Measurements from ENCODE around the gene YIPF3.

Gene YIPF3

DNA sequence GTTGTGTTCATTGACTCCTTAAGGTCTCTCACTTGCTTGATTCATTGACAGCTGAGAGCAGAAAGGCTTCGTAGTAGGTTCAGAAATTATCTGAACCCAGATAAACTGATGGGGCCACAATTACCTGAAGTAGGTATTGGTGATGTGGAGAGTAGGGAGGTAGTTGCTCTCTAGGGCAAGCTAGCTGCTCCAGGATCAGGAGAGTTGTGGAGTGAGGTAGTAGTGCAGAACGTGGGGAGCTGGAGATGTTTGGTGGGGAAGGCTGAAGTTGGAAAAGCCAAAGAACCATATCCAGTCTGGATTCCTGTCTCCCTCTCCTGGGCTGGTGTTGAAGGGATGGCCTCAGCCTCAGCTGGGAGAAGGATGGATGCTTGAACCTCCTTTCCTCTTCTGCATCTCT is 23.5 kb downstream of the YIPF3 start:
- Histone ChIP-seq H3K27ac (ENCODE audit: insufficient read depth, low read depth, low read length, poor library complexity, severe bottlenecking) (no peak overlapping the region), H3K4me1 (ENCODE audit: control insufficient read depth, insufficient read depth, low read length) (peaks cover 31% of the 10 kb centered on the region), H3K4me3 (ENCODE audit: insufficient read depth, low read depth, low read length) (no peak overlapping the region), H3K36me3 (ENCODE audit: control insufficient read depth, insufficient read depth, low read length) (peaks cover 2% of the 10 kb centered on the region), H3K27me3 (ENCODE audit: control insufficient read depth, insufficient read depth, low read length, poor library complexity, severe bottlenecking) (no peaks in the 10 kb centered on the region), H3K9me3 (ENCODE audit: control insufficient read depth, low read length) (no peaks in the 10 kb centered on the region)
- WGBS, 2 experiments: 81 to 91% methylated on average over 2 of the region's 2 CpGs

DNA sequence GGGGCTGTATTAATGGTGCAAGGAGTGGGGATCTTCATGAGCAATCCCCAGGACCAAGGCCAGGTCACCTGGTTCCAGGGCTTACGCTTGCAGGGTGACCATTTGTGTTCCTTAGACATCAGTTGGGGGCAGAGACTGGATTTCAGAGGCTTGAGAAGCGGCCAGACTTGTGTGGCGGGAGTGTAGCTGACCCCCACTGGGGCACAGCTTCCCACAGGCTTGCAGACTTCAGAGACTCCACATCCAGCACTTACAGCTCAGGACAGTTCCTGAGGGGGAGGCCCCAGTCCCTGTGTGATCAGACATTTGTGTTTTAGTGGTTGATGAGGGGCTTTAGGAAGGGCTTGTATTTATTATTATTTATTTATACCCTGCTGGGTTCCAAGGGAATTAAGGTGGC is 24.1 kb downstream of the YIPF3 start:
- Histone ChIP-seq H3K9me3 (ENCODE audit: control insufficient read depth, low read length) (no peaks in the 10 kb centered on the region), H3K36me3 (ENCODE audit: control insufficient read depth, insufficient read depth, low read length) (no peaks in the 10 kb centered on the region), H3K27ac (ENCODE audit: insufficient read depth, low read depth, low read length, poor library complexity, severe bottlenecking) (no peak overlapping the region), H3K4me1 (ENCODE audit: control insufficient read depth, insufficient read depth, low read length) (peaks cover 31% of the 10 kb centered on the region), H3K27me3 (ENCODE audit: control insufficient read depth, insufficient read depth, low read length, poor library complexity, severe bottlenecking) (no peaks in the 10 kb centered on the region), H3K4me3 (ENCODE audit: insufficient read depth, low read depth, low read length) (no peak overlapping the region)
- 79 to 80% methylated on average over 3 of the region's 3 CpGs for WGBS, 2 experiments

DNA sequence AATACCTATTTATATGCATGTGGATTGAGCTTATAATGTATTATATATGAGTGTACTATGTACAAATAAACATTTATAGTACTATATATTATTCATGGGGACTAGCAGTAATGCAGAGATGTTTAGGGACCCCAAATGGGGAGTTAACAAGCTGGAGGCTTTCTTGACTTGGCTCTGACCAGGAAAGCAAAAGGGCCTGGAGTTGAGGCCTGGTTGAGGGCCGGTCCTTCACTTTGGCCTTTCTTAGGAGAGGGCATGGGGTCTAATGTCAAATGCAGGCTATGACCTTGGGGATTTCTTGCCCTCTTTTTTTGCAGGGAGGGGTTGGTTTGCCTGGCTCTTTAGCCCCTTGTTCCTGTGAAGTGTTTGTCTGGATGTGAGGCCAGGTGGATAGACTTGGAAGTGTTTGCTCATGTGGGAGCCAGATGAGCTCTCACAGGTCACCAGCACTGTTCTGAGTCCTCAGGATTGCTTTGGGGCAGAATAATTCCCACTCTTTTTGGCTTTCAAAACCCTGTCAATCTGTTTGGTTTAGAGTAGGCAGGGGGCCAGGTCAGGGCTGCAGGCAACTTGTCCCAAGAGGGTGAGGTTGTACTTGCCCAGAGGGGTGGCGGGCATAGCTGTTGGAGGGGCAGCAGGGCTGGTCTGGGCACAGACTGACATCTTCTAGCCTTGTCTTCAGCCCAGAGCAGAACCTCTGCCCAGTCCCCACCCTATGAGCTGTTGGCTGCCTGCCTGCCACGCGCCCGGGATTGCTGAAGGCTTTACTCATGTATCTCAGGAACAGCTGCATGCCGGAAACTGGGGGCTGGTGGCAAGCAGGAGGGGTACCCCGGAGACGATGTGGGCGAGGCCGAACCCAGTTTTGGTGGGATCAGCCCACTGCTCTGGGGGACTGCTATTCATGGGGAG is 24.7 kb downstream of the YIPF3 start:
- no peak overlapping the region for H3K4me3 ChIP-seq (ENCODE audit: insufficient read depth, low read depth, low read length)
- H3K27me3 ChIP-seq (ENCODE audit: control insufficient read depth, insufficient read depth, low read length, poor library complexity, severe bottlenecking): no peaks in the 10 kb centered on the region
- H3K4me1 ChIP-seq (ENCODE audit: control insufficient read depth, insufficient read depth, low read length): peaks cover 31% of the 10 kb centered on the region
- H3K27ac ChIP-seq (ENCODE audit: insufficient read depth, low read depth, low read length, poor library complexity, severe bottlenecking): no peak overlapping the region
- H3K36me3 ChIP-seq (ENCODE audit: control insufficient read depth, insufficient read depth, low read length): no peaks in the 10 kb centered on the region
- WGBS, 2 experiments: 92 to 94% methylated on average over 10 of the region's 10 CpGs
- H3K9me3 ChIP-seq (ENCODE audit: control insufficient read depth, low read length): no peaks in the 10 kb centered on the region

DNA sequence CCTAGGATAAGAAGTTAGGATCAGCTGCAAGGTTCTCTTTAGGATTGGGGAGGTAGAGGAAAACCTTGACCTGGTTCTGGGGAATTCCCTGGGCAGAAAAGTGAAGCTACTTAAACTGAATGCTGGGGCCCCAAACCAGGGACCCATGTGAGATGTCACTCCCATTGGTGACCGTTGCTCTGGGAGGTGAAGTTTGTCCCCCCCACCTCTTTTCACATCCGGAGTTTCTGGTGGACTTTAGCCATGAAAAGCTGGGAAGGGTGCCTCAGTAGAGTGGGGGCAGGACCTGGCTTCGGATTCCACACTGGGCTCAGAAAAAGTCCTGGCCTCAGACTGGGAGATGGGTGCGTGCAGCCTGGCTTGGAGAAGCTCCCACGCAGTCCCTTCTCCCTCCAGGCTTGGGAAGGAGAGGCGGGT is 26.2 kb downstream of the YIPF3 start:
- Histone ChIP-seq H3K9me3 (ENCODE audit: control insufficient read depth, low read length) (no peaks in the 10 kb centered on the region), H3K27me3 (ENCODE audit: control insufficient read depth, insufficient read depth, low read length, poor library complexity, severe bottlenecking) (no peaks in the 10 kb centered on the region), H3K27ac (ENCODE audit: insufficient read depth, low read depth, low read length, poor library complexity, severe bottlenecking) (no peak overlapping the region), H3K4me1 (ENCODE audit: control insufficient read depth, insufficient read depth, low read length) (peaks cover 23% of the 10 kb centered on the region), H3K36me3 (ENCODE audit: control insufficient read depth, insufficient read depth, low read length) (no peaks in the 10 kb centered on the region), H3K4me3 (ENCODE audit: insufficient read depth, low read depth, low read length) (no peak overlapping the region)
- 96 to 97% methylated on average over 6 of the region's 6 CpGs for WGBS, 2 experiments

DNA sequence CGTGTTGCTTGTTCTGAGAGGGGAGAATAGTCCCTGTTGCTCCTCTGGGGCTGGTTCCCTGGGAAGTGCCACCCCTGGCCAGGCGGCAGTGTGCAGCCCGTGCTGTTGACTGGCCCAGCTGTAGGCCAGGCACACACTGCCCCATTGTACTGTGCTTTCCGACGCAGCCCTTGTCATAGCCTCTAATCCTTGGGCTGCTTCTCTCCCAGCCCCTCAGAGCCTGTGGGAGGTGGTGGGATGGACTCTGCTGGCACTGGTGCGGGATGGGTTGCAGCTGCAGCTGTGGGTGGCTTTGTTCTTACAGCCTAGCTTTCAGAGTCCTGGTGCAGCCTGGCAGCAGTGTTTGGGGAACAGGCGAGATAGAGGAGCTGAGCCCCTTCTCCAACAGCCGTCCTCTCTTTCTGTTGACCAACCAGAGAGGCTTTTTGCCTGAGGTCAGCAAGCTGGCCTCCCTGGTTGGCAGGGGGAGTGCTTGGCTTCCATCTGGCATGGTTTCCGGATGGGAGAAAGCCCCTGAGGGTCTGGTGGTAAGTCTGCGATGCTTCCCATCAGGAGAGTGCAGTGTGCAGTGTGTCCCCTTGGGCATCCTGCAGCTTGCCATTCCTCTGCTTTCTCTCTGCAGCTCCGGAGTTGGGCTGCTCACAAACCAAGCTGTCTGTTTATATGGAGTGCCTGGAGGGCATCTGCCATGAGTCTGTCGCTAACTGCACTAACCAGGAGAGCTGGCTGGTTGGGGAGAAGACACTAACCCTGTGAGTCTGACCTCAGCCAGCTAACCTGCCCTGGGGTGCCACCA is 27.3 kb downstream of the YIPF3 start:
- no peaks in the 10 kb centered on the region for H3K9me3 ChIP-seq (ENCODE audit: control insufficient read depth, low read length)
- 82 to 84% methylated on average over 12 of the region's 12 CpGs for WGBS, 2 experiments
- peak overlapping the region; percentile 68 for H3K27ac ChIP-seq (ENCODE audit: insufficient read depth, low read depth, low read length, poor library complexity, severe bottlenecking)
- no peaks in the 10 kb centered on the region for H3K27me3 ChIP-seq (ENCODE audit: control insufficient read depth, insufficient read depth, low read length, poor library complexity, severe bottlenecking)
- no peaks in the 10 kb centered on the region for H3K36me3 ChIP-seq (ENCODE audit: control insufficient read depth, insufficient read depth, low read length)
- no peak overlapping the region for H3K4me3 ChIP-seq (ENCODE audit: insufficient read depth, low read depth, low read length)
- H3K4me1 ChIP-seq (ENCODE audit: control insufficient read depth, insufficient read depth, low read length): peaks cover 20% of the 10 kb centered on the region

DNA sequence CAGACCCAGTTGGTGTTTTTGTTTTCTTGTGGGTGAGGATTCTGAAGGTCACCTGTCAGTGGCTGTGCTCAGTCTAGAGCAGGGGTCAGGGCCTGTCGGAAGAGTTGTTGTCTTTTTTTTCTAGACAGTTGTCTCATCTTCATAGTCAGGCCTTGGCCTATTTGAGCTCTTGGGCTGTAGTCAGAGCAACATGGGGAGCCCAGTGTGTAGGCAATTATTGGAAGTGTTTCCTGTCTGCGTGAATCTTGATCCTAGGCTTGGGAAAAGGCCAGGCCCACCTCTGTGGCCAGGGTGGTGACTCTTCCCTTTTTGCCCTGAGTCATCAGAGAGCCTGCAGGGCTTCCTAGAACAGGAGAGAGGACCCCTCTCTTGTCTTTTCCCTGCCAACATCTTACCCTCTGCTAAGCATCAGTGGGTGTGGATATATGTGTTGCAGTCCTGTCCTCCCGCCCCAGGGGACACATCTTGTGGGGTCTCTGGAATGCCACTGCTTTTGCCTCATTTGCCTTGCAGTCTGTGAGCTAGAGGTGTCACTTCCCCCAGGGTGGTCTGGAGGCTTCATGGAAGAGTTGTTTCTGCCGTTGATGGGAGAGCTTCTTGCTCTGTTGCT is 28.0 kb downstream of the YIPF3 start:
- peak overlapping the region; percentile 68 for H3K27ac ChIP-seq (ENCODE audit: insufficient read depth, low read depth, low read length, poor library complexity, severe bottlenecking)
- no peak overlapping the region for H3K4me3 ChIP-seq (ENCODE audit: insufficient read depth, low read depth, low read length)
- H3K9me3 ChIP-seq (ENCODE audit: control insufficient read depth, low read length): no peaks in the 10 kb centered on the region
- whole genome bisulfite sequencing, 2 experiments: 88 to 93% methylated on average over 4 of the region's 4 CpGs
- H3K36me3 ChIP-seq (ENCODE audit: control insufficient read depth, insufficient read depth, low read length): no peaks in the 10 kb centered on the region
- peaks cover 20% of the 10 kb centered on the region for H3K4me1 ChIP-seq (ENCODE audit: control insufficient read depth, insufficient read depth, low read length)
- H3K27me3 ChIP-seq (ENCODE audit: control insufficient read depth, insufficient read depth, low read length, poor library complexity, severe bottlenecking): no peaks in the 10 kb centered on the region

DNA sequence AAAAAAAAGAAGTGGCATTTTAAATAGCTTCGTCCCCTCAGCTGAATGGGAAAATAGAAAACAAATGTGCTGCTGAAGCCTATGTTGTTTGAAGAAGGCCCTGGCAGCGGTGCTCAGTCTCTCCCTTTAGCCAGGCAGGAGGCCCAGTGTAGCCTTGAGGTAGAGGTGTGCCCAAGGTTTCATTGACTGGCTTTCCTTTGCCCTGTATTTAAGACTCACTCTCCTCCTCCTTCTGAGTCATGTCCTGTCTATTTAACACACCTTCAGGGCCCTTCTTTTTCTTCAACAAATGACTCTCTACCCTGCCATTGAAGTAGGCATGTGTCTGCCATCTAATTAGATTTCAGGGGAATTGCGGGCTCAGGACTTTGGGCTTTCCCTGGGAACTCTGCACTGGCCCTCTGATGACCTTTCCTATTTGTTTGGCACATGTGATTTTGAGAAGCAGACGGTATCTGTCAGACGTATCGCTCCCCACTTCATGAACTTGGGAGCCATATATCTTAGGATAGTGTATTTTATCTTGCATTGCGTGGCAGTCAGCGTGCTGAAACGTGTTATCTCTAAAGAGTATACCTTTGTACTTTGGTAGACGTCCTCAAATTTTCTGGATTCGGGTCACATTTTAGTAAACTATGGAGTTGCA is 35.0 kb downstream of the YIPF3 start:
- Histone ChIP-seq H3K36me3 (ENCODE audit: control insufficient read depth, insufficient read depth, low read length) (no peaks in the 10 kb centered on the region), H3K27ac (ENCODE audit: insufficient read depth, low read depth, low read length, poor library complexity, severe bottlenecking) (no peak overlapping the region), H3K27me3 (ENCODE audit: control insufficient read depth, insufficient read depth, low read length, poor library complexity, severe bottlenecking) (no peaks in the 10 kb centered on the region), H3K9me3 (ENCODE audit: control insufficient read depth, low read length) (no peaks in the 10 kb centered on the region), H3K4me3 (ENCODE audit: insufficient read depth, low read depth, low read length) (no peak overlapping the region), H3K4me1 (ENCODE audit: control insufficient read depth, insufficient read depth, low read length) (peaks cover 11% of the 10 kb centered on the region)
- 90 to 91% methylated on average over 11 of the region's 11 CpGs for WGBS, 2 experiments

DNA sequence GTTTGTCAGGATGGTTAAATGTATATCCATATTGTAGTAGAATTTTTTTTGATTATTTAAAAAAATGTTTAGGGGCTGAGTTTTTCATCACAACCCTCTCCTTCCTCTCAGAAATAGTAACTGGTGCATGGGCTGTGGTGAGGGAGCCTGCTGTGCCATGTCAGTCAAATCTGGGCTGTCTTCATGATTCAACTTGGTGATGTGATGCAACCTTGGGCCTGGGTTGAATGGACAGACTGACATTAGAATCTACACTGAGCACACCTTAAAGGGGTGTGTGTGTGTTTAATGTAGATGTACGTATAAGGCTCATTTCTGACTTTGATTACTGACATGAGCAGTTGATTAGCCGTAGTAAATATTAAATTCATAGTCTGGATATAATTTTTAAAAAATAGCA is 35.7 kb downstream of the YIPF3 start:
- H3K4me1 ChIP-seq (ENCODE audit: control insufficient read depth, insufficient read depth, low read length): peaks cover 11% of the 10 kb centered on the region
- H3K9me3 ChIP-seq (ENCODE audit: control insufficient read depth, low read length): no peaks in the 10 kb centered on the region
- H3K36me3 ChIP-seq (ENCODE audit: control insufficient read depth, insufficient read depth, low read length): no peaks in the 10 kb centered on the region
- no peak overlapping the region for H3K4me3 ChIP-seq (ENCODE audit: insufficient read depth, low read depth, low read length)
- WGBS, 2 experiments: 80 to 94% methylated on average over 1 of the region's 2 CpGs
- no peak overlapping the region for H3K27ac ChIP-seq (ENCODE audit: insufficient read depth, low read depth, low read length, poor library complexity, severe bottlenecking)
- no peaks in the 10 kb centered on the region for H3K27me3 ChIP-seq (ENCODE audit: control insufficient read depth, insufficient read depth, low read length, poor library complexity, severe bottlenecking)

DNA sequence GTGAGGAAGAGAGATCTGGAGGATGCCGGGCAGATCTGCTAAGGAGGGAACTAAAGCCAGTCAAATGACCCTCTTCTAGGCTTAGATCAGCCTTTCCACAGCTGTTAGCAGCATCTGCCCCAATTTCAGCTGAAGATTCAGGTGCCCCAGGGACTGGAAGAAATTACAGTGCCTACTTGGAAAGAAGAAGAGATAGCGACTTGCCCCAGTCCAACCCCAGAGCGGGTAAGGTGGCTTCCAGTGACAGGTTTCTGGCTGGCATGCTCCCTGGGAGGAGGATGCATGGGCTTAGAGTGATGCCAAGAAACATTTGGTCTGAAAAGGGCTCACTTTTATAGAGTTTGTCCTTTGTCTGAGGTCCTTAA is 38.7 kb downstream of the YIPF3 start:
- WGBS, 2 experiments: 51 to 60% methylated on average over 3 of the region's 3 CpGs
- Histone ChIP-seq H3K9me3 (ENCODE audit: control insufficient read depth, low read length) (no peaks in the 10 kb centered on the region), H3K4me1 (ENCODE audit: control insufficient read depth, insufficient read depth, low read length) (peaks cover 11% of the 10 kb centered on the region), H3K4me3 (ENCODE audit: insufficient read depth, low read depth, low read length) (peak overlapping the region; percentile 70), H3K36me3 (ENCODE audit: control insufficient read depth, insufficient read depth, low read length) (no peaks in the 10 kb centered on the region), H3K27ac (ENCODE audit: insufficient read depth, low read depth, low read length, poor library complexity, severe bottlenecking) (no peak overlapping the region), H3K27me3 (ENCODE audit: control insufficient read depth, insufficient read depth, low read length, poor library complexity, severe bottlenecking) (no peaks in the 10 kb centered on the region)
